IPS-18c (cell line): ENCODE data around the gene CES4A.

Source experiments
- H3K4me3 ChIP-seq: 2 replicates; pipeline ENCODE4 v1.7.0; 2013; ENCODE audit warnings: low read depth, mild to moderate bottlenecking, low read length, moderate library complexity; ENCODE audit not compliant: insufficient read depth
- H3K9me3 ChIP-seq: one replicate; pipeline ENCODE4 v1.6.1; 2013; ENCODE audit warnings: mild to moderate bottlenecking, low read length, moderate library complexity; ENCODE audit not compliant: control insufficient read depth, insufficient read depth

Gene CES4A

GRCh38 chr16:67055712-67056487, 67.5 kb downstream of the CES4A start:
- no peaks in the 10 kb centered on the region for H3K9me3 ChIP-seq
- no peak overlapping the region for H3K4me3 ChIP-seq
